Suprapubic skin (tissue), 4 donors: ENCODE data around the gene TBC1D2B.

ENCODE experiments used
- POLR2A ChIP-seq, 2 donors: fragments of 450-650 bp; IDR thresholded peaks; one replicate each; pipeline ENCODE4 v1.6.1; 2017; ENCODE audit warnings: antibody characterized with exemption in 2 of 2, mild to moderate bottlenecking in 2 of 2, moderate library complexity in 2 of 2
- POLR2AphosphoS5 ChIP-seq, 3 donors: sonication (generic); formaldehyde crosslinking; IDR thresholded peaks; one replicate each; pipeline ENCODE4 v1.6.1; 2017; ENCODE audit warnings: antibody characterized with exemption in 3 of 3
- TF ChIP-seq, protein P1 (sequence below), 2 donors: fragments of 200-600 bp in 1 of 2; fragments of 450-650 bp in 1 of 2; sonication (generic) in 1 of 2; IDR thresholded peaks; one replicate each; pipeline ENCODE4 v1.5.1; 2016 to 2019; ENCODE audit warnings: antibody characterized with exemption in 2 of 2, mild to moderate bottlenecking in 1 of 2, moderate library complexity in 1 of 2

DNA sequence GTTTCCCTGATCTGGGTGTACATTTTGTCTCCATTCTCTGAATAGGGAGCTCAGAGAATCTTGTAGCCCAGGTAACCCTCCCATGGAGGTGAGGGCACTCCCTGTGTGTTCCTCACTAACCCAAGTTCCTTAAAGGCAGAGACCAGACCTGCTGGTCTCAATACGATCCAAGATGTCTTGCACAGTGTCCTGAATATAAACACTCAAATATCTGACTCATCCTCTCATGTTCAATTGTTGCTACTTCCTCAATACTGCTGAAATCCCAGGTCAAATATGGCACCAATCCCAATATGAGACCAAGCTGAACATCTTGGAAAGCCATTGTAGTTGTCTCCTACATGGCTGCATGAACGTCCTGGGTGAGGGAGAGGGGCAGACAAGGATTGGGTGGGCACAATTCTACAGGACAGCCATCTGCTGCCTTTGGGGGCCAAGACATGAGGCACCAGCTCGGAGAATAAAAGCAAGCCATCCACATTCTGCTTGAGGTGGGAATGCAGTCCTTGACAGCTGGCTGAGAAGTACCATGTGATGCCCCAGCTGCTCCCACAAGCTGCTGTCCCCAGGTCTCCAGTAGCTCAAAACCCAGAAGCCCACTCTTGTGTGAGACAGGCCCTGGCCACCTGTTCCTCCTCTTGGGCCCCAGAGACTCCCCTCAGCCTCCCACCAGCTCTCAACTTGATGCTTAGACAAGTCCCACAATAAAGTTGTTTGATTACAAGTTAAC, 18.2 kb downstream of the TBC1D2B start:
- TF ChIP-seq, protein P1, sequence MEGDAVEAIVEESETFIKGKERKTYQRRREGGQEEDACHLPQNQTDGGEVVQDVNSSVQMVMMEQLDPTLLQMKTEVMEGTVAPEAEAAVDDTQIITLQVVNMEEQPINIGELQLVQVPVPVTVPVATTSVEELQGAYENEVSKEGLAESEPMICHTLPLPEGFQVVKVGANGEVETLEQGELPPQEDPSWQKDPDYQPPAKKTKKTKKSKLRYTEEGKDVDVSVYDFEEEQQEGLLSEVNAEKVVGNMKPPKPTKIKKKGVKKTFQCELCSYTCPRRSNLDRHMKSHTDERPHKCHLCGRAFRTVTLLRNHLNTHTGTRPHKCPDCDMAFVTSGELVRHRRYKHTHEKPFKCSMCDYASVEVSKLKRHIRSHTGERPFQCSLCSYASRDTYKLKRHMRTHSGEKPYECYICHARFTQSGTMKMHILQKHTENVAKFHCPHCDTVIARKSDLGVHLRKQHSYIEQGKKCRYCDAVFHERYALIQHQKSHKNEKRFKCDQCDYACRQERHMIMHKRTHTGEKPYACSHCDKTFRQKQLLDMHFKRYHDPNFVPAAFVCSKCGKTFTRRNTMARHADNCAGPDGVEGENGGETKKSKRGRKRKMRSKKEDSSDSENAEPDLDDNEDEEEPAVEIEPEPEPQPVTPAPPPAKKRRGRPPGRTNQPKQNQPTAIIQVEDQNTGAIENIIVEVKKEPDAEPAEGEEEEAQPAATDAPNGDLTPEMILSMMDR (IDR thresholded peaks at IDR 0.05): no peak
- TF ChIP-seq POLR2AphosphoS5 (IDR thresholded peaks at IDR 0.05) (no peak), POLR2A (IDR thresholded peaks at IDR 0.05) (no peak)
